GM18867 (cell line): ENCODE measurements around the gene SEMA3E.

ENCODE experiments used
- ATAC-seq: cut with Tn5 transposase; IDR thresholded peaks from one replicate; pipeline ENCODE4 v1.9.1; 2021; ENCODE audit warnings: mild to moderate bottlenecking, moderate library complexity; ENCODE audit not compliant: unreplicated experiment

Gene SEMA3E

DNA sequence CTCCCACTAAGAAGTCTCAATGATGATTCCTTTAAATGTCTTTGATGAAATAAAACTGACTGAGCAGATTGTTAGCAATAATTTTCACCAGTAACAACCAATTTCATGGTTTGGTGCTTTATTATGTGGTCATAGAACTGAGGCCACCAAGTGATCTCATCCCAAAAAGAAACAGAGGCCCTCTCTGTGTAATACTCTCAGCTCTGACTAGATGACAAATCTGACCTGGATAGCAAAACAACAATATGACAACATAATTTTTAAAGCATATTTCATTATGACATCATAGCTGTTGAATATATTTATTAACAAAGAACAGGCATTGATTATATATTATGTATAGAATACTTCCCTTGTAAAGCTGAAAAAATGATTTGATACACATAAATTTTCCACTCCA lies 5.9 kb downstream of the SEMA3E start:
- ATAC-seq, result no peak

- no peak for ATAC-seq
These were observed 8.0 kb downstream of the SEMA3E start for GRCh38 chr7:83640731-83641537.

- ATAC-seq, result no peak
These were observed 8.7 kb downstream of the SEMA3E start for GRCh38 chr7:83640240-83640639.

DNA sequence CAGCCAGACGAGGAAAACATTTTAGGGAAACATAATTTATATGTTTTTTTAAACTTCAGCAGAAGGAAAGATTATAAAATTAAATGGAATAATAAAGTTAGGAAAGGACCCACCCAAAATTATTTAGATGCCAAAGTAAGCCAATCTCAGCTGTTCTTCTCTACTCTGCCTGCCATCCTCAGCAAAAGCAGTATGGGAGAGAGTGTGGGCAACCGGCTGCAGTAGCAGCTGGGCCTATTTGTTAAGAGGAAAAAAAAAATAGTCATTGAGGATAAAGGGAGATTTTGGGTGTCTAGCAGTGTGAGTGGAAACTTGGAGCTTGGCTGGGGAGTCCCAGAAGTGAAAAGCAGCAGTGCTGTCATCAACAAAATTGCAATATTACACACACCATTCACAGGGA lies 15.4 kb downstream of the SEMA3E start:
- no peak for ATAC-seq

- ATAC-seq, result no peak
These were observed 19.6 kb downstream of the SEMA3E start for GRCh38 chr7:83629117-83629880.

DNA sequence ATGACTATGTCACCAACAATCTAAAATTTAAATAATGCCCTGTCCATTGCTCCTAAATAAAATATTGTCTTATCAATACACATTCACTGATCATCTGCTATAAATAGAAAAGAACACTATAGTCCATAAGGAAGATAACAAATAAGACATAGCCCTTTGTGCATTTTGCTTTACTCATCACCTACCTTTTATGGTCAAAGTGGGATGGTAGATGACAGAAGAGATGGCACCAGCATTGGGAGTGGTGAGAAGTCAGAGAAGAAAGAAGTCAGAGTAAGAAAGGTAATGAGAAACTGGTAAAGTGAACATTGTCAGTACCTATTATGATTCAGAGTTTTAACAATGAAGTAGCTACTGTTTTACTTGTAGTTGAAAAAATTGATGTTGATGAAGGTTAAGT lies 31.1 kb downstream of the SEMA3E start:
- ATAC-seq, result no peak

DNA sequence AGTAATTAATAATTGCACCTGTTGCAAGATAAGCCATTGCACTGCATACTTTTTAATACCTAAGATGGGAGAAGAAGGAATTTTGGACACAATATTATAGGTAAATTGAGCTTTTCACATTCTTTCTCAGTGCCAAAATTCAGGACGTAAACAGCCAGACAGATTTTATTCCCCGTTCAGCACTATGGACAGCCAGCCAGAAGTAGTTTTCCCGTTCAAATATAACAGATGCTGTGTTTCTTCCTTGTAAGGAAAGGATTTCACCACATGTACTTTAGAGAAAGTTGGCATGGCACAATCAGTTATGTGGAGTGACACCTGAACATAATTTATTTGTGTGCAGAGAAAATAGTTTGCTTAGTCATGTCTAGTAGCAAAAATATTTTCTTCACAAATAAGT lies 34.8 kb downstream of the SEMA3E start:
- no peak for ATAC-seq

GRCh38 chr7:83613232-83613631 lies 35.7 kb downstream of the SEMA3E start:
- no peak for ATAC-seq

DNA sequence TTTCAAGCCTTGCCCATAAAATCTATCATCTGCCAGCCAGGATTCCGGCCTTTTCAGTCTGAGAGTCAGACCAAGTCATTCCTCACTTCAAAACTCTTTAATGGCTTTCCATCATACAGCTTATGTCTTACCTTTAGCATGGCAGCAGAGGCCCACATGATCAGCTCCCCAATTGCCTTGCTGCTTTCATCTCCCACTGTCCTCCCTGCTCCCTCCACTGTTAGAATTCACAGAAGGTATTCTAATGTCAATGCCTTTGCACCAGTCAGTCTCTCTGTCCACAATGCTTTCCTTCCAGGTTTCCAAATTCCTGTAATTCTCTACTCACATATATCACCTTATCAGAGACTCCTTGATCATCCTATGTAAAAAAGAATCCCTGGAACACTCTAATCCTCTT lies 37.2 kb downstream of the SEMA3E start:
- no peak for ATAC-seq

DNA sequence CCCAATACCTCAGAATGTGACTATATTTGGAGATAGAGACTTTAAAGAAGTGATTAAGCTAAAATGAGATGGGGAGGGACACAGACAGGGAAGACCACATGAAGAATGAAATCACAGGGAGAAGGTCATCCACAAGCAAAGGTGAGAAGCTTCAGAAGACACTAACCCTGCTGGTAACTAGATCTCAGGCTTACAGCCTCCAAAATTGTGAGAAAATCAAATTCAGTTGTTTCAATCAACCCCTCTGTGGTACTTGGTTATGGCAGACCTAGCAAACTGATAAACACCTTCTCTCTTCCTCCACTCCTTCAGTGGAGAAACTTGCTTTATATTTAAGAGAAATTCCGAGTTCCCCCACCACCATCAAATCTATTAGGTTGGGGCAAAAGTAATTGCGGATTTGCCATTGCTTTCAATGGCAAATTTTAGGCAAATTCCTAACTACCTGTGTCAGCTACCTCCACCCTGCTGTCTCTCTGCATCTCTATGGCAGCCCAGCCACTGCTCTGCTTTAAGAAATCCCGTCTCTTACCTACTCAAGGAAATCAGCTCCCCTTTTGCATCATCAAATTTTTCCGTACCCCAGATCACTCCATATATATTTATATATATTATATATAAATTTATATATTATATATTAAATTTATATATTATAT lies 38.2 kb downstream of the SEMA3E start:
- ATAC-seq, result no peak

- no peak for ATAC-seq
These were observed 40.2 kb downstream of the SEMA3E start for GRCh38 chr7:83608716-83609115.

- no peak for ATAC-seq
These were observed 45.3 kb downstream of the SEMA3E start for GRCh38 chr7:83603649-83604048.

DNA sequence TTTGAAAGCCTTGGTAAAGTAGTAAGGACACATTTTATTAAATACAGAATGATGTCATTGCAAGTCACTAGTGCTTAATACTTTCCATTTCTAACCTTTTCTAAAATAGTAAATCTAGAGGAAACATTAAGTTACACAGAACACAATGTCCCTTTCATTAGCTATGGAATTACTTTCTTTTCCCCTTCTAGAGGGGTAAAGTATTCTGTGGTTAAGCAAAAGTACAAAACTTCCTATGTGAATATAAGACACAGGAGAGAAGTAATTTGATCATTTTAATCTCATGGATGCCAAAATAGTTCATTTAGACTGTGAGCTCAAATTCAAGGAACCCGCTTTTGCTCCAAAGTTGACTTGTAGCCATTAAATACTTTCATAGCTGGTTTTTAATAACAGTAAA lies 49.8 kb downstream of the SEMA3E start:
- ATAC-seq, result no peak

DNA sequence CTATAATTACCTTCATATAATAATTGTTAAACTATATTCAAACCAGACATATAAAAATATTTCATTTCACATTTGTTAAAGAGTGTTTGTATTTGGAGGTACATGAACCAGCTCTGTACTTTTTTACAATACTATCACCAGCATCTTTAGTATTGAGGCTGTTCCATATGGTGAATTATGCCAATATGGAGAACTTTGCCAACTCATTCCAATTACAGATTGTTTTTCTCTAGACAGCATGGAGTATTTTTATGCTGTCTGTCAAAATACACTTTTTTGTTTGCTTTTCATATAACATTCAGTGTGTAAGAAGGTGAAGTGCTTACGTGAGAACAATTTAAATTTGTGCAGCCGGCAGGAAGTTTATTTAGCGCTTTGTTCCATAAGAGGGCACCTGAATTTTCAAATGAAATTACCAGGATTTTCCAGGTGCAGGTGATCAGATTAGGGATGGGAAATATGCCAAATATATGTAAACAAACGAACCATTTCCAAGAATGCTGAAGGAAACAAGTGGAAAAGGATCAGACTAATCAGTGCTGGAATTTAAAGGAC lies 54.9 kb downstream of the SEMA3E start:
- no peak for ATAC-seq

DNA sequence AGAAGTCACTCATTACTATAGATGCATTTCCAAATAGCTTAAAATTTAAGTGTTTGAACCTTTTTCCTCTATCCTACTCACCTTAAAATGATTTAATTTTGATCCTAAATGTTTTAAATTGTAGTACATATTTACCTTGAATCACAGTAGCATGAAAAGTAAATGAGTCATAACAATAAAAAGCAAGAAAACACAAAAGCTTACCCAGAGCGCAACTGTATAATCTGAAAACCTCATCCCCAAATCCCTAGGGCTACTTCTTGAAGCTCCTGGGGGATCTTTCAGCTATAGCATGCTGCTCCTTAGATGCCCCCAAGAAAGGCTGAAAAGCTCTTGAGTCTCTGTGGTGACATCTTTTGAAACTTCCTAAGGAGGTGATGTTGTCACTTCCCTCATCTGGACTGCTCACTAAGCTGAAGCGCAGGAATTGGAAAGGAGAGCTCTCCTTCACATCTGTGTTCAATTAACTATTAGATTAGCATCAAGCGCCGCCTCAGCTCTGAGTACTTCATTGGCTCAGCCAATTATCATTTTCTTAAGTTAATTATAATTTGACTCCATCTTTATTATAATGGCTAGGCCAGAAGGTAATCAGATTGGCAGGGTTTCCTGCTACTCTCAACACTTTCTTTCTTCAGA lies 60.2 kb downstream of the SEMA3E start:
- no peak for ATAC-seq

- ATAC-seq, result no peak
These were observed 62.7 kb downstream of the SEMA3E start for GRCh38 chr7:83586281-83586680.

- ATAC-seq, result no peak
These were observed 67.1 kb downstream of the SEMA3E start for GRCh38 chr7:83581667-83582435.

DNA sequence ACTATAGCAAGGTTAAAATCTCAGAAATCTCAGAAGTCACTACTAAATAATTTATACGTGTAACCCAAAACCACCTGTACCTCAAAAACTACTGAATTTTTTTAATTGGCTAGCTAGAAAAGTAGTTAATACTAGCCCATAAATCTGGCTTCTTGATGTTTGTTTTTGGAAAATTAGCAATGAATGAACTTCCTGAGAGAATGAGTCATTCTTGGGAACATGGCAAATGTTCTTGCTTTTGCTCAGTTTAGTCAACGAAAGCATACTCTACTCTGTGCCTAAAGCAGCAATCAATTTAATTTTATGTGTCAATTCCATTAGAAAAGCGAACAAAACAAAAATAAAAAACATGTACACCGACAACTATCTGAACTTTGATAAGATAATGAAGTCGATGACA lies 69.2 kb downstream of the SEMA3E start:
- no peak for ATAC-seq

DNA sequence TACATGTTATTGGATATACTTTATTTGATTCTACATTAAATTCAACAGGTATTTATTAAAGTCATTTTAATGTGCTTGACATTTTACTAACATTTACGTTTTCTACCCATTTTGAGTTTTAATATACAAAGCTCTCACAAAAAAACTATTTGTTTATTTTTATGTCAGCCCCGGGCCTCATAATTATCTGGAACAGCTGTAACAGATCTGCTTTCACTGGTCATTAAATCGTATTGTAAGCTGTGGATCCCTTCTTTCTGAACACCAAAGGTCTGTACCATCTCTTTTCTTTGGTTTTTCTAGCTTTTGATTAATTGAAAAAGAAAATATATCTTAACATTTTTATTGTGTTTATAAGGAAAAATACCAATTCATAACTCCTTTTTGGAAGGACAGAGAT lies 73.5 kb downstream of the SEMA3E start:
- ATAC-seq, result no peak

GRCh38 chr7:83574616-83575015 lies 74.3 kb downstream of the SEMA3E start:
- no peak for ATAC-seq
